Adipocyte (in vitro differentiated cells): ENCODE data around the gene PCNA.
A peak's percentile ranks its signal among the peaks of the same experiment; 100 is the strongest.

Experiments
- DNase-seq: peaks from one replicate; pipeline ENCODE4 v3.0.0-alpha.2; 2015; ENCODE audit warnings: low read depth
- H3K27me3 ChIP-seq: replicated peaks from 2 replicates; pipeline ENCODE4 v1.7.0; 2013; ENCODE audit warnings: mild to moderate bottlenecking, low read length, moderate library complexity; ENCODE audit not compliant: control insufficient read depth, insufficient read depth
- H3K36me3 ChIP-seq: 2 replicates; pipeline ENCODE4 v1.7.0; 2013; ENCODE audit warnings: low read length, mild to moderate bottlenecking, moderate library complexity; ENCODE audit not compliant: control insufficient read depth, insufficient read depth, severe bottlenecking
- H3K4me1 ChIP-seq: 2 replicates; pipeline ENCODE4 v1.7.0; 2013; ENCODE audit warnings: mild to moderate bottlenecking, low read length, moderate library complexity; ENCODE audit not compliant: control insufficient read depth, insufficient read depth
- H3K4me3 ChIP-seq: 2 replicates; pipeline ENCODE4 v1.7.0; 2013; ENCODE audit warnings: mild to moderate bottlenecking, low read length, moderate library complexity
- H3K9ac ChIP-seq: 2 replicates; pipeline ENCODE4 v1.7.0; 2013; ENCODE audit warnings: mild to moderate bottlenecking, low read length, moderate library complexity
- H3K9me3 ChIP-seq: 2 replicates; pipeline ENCODE4 v1.7.0; 2013; ENCODE audit warnings: mild to moderate bottlenecking, low read length, moderate library complexity; ENCODE audit not compliant: control insufficient read depth

PCNA gene

DNA sequence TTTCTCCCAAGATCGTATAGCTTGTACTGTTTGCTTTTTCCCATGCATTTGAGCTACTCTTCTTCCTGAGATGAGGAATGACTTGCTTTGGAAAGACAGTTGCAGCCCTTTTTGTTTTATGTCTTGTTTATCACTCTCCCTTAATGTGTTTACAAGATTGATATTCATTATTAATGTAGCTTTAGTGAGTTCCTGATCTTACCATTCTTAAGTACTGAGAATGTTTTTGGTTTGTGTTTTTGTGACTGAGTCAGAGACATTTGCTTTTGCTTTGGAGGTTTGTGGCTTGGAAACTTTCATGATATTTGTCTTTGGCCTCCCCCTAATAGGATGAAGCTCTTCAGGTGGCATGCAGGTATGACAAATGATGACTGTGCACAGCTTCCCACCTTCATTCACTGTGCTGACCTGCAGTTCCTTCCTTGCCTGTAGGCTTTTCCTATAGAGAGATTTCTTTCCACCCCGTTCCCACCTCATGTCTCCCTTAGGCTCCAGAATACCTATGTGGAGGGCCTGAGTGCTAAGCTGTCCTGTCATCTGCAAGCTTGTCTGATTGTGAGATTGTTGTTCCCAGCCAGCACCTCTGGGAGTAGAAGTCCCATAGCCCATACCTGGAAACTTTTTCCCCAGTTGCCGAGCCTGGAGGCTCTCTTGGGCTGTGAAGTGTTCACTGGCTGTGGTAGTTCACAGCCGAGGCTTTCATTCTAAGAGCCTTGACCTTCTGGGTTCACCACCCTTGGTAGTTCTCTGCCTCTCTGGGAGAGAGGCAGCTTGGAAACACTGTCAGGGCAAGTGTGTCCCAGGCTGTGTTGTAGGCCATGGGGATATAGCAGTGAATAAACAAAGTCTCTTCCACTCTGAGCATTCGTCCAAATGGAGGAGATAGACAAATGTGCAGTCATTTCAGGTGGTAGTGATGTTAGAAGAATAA, 34.1 kb upstream of the PCNA start:
- no peak for DNase-seq
- H3K4me3 ChIP-seq = no peak overlapping the region

GRCh38 chr20:5153152-5153467, 33.4 kb upstream of the PCNA start:
- Histone ChIP-seq H3K4me1 (peaks cover 24% of the 10 kb centered on the region), H3K9ac (no peak overlapping the region), H3K36me3 (no peaks in the 10 kb centered on the region), H3K27me3 (no peaks in the 10 kb centered on the region), H3K4me3 (peak overlapping the region; percentile 34), H3K9me3 (no peaks in the 10 kb centered on the region)
- no peak for DNase-seq

More for the DNA sequence above, 34.1 kb upstream of the PCNA start:
- no peaks in the 10 kb centered on the region for H3K27me3 ChIP-seq
- H3K9me3 ChIP-seq = no peaks in the 10 kb centered on the region
- H3K4me1 ChIP-seq = peaks cover 24% of the 10 kb centered on the region
- H3K9ac ChIP-seq = no peak overlapping the region
- no peaks in the 10 kb centered on the region for H3K36me3 ChIP-seq

DNA sequence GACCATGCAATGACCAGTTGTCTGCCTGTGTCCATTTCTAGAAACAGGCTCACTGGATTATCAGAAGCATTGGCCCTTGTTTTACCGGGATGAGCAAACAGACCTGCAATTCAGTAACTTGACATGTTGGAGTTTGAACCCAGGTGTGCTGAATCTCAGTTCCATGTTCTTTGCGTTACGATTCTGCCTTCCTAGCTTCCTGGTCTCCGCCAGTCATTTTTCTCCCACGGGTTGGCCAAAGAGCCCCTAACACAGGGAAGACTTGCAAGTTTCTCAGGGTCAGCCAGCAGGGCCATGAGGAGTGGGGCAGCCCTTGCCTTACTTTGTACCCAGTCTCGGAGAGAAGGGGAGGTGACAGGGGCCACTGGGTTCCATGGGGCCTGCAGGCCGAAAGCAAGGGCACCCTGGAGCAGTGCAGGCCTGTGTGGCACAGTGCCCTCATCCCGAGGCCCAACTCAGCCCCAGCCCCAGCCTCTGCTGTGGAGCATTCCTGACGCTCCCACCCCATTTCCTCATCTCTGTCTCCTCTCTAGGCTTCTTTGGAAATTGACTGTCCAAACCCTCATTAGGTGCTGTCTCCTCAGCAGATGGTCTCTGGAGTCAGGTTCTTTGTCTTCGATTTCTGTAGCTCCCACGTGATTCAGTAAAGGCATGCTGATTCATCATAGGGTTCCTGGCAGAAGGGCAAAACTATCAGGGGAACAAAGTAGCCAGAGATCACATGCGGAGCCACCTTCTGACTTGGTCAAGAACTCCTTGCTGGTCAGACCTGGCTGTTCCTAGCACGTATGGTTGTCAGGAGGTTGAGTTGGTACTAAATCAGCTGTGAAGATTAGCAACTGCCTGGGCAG, 30.7 kb upstream of the PCNA start:
- no peak overlapping the region for H3K9ac ChIP-seq
- H3K27me3 ChIP-seq = no peaks in the 10 kb centered on the region
- no peak overlapping the region for H3K4me3 ChIP-seq
- no peaks in the 10 kb centered on the region for H3K36me3 ChIP-seq
- no peaks in the 10 kb centered on the region for H3K9me3 ChIP-seq
- no peak for DNase-seq
- H3K4me1 ChIP-seq = peaks cover 17% of the 10 kb centered on the region

- Histone ChIP-seq H3K36me3 (no peaks in the 10 kb centered on the region), H3K4me3 (no peak overlapping the region), H3K9ac (no peak overlapping the region), H3K4me1 (peaks cover 17% of the 10 kb centered on the region), H3K27me3 (no peaks in the 10 kb centered on the region), H3K9me3 (no peaks in the 10 kb centered on the region)
- DNase-seq = no peak
Observed at GRCh38 chr20:5149892-5150225, 30.1 kb upstream of the PCNA start.

DNA sequence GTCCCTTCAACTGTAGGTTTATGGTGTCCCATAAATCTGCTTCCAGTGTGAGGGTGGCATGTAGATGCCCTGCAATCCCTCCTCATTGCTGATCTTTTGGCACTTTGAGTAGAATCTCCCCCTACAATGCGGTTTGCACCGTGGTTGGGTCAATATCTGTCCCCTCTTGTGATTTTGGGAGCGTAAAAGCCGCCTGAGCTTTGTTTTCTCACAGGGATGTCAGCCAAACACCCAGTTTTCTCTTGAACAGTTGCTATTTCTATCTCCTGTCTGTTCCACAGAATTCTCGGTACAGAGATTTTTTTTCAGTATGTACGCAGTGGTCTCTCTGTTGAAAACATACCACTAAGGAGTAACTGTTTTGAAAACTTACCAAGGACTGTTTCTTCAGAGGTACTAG, 28.8 kb upstream of the PCNA start:
- no peak for DNase-seq
- Histone ChIP-seq H3K4me3 (no peak overlapping the region), H3K9me3 (no peaks in the 10 kb centered on the region), H3K4me1 (peaks cover 16% of the 10 kb centered on the region), H3K27me3 (no peaks in the 10 kb centered on the region), H3K9ac (no peak overlapping the region), H3K36me3 (no peaks in the 10 kb centered on the region)

DNA sequence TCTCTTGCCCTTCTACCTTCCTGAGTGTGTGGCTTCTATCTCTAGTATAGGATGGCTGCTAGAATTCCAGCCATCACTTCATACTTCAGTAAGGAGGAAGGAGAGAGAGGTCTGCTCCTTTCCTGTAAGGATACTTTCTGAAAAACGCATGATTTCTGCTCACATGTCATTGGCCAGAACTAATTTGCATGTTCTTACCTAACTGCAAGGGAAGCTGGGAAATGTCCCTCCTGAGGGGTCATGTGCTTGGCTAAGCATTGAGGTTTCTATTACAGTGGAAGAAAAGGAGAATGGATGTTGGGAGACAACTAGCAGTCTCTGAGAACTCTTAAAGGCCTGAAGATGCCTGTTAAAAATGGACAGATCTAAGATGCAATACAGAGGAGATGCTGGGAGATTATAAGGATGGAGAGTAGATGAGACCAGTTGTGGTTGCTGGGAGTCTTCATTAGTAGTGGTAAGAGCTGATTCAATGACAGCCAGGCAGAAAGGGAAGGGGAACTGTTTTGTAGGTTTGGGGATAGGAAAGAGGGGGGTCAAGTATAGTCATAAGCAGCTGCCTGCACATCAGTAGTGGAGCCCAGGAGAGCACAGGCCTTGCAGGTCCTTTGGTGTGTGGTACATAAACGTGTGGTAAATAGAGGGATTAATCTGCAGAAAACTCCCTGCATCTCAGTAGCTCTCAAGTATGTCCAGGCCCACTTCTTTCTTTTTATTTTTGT, 27.3 kb upstream of the PCNA start:
- Histone ChIP-seq H3K9me3 (no peaks in the 10 kb centered on the region), H3K36me3 (no peaks in the 10 kb centered on the region), H3K27me3 (no peaks in the 10 kb centered on the region), H3K9ac (no peak overlapping the region), H3K4me3 (no peak overlapping the region), H3K4me1 (peaks cover 6% of the 10 kb centered on the region)
- DNase-seq = no peak

- H3K9me3 ChIP-seq = no peaks in the 10 kb centered on the region
- H3K27me3 ChIP-seq = no peaks in the 10 kb centered on the region
- H3K9ac ChIP-seq = no peak overlapping the region
- H3K4me1 ChIP-seq = peaks cover 6% of the 10 kb centered on the region
- DNase-seq = no peak
- H3K36me3 ChIP-seq = no peaks in the 10 kb centered on the region
- no peak overlapping the region for H3K4me3 ChIP-seq
Observed at GRCh38 chr20:5146099-5146668, 26.4 kb upstream of the PCNA start.

GRCh38 chr20:5145365-5146098, 25.8 kb upstream of the PCNA start:
- DNase-seq = no peak
- Histone ChIP-seq H3K4me1 (peaks cover 1% of the 10 kb centered on the region), H3K36me3 (no peaks in the 10 kb centered on the region), H3K9me3 (no peaks in the 10 kb centered on the region), H3K9ac (no peak overlapping the region), H3K27me3 (no peaks in the 10 kb centered on the region), H3K4me3 (no peak overlapping the region)

DNA sequence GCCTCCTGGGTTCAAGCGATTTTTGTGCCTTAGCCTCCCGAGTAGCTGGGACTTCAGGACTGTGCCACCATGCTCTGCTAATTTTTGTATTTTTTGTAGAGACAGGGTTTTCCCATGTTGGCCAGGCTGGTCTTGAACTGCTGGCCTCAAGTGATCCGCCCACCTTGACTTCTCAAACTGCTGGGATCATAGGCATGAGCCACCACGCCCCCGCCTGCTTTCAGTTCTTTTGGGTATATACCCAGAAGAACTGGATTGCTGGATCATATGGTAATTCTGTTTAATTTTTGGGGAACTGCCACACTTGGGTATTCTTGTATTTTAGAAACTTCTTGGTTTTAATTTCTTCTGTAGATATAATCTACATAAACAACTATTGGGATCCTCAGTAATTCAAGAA, 24.1 kb upstream of the PCNA start:
- Histone ChIP-seq H3K27me3 (no peaks in the 10 kb centered on the region), H3K9me3 (no peaks in the 10 kb centered on the region), H3K4me1 (no peaks in the 10 kb centered on the region), H3K36me3 (no peaks in the 10 kb centered on the region), H3K4me3 (no peak overlapping the region), H3K9ac (no peak overlapping the region)
- DNase-seq = no peak

GRCh38 chr20:5141615-5142014, 21.9 kb upstream of the PCNA start:
- no peaks in the 10 kb centered on the region for H3K27me3 ChIP-seq

More at GRCh38 chr20:5141615-5142014, 21.9 kb upstream of the PCNA start:
- no peaks in the 10 kb centered on the region for H3K36me3 ChIP-seq
- no peak overlapping the region for H3K9ac ChIP-seq
- H3K4me1 ChIP-seq = no peaks in the 10 kb centered on the region
- no peak overlapping the region for H3K4me3 ChIP-seq
- no peak for DNase-seq
- no peaks in the 10 kb centered on the region for H3K9me3 ChIP-seq
